ENCODE results near the gene PPP6R3. TPM values are rescaled to one million over a fixed set of nuclear protein-coding genes. Genes with fewer than 3 reads are reported as not detected.
A peak's percentile ranks its signal among the peaks of the same experiment; 100 is the strongest.

PPP6R3 gene
- total RNA-seq, 5 donors from 2014 or later (not counting 1 experiment from before 2014, with no cell fraction given), result 106 to 147 (median 118) TPM

DNA sequence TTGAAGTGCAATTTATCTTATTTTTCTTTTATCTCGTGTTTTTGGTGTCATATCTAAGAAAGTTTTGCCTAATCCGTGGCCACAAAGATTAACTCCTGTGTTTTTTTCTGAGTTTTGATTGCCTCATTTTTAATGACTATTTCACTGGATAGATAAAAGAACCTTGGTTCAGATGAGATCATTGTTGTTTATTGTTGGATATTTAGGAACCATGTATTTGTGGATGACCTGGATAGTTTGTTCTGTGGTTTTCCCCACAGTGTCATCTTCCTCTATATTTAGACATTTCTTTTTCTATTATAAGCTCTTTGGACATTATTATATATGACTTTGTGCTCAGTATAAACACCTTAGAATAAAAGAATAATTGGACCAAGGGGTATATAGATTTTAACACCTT, 37.2 kb downstream of the PPP6R3 start:
- H3K4me1 Mint-ChIP-seq, result peaks cover 80 to 90% (median 89%) of the 10 kb centered on the region in 3 donors
- H3K4me3 ChIP-seq (ENCODE audit: control insufficient read depth in 1 of 2, extremely low read depth in 1 of 2, low read length in 1 of 2), result no peak overlapping the region
- no peaks in the 10 kb centered on the region for H3K36me3 ChIP-seq (ENCODE audit: control insufficient read depth in 2 of 2, extremely low read depth in 1 of 2, insufficient read depth in 1 of 2, low read length in 1 of 2)
- H3K4me1 ChIP-seq (ENCODE audit: control insufficient read depth in 1 of 2, extremely low read depth in 1 of 2, insufficient read depth in 2 of 2, low read length in 2 of 2), result peaks cover 5 to 42% of the 10 kb centered on the region in 2 experiments
- CTCF ChIA-PET, result no interaction called here
- no peaks in the 10 kb centered on the region for H3K9me3 Mint-ChIP-seq
- no peaks in the 10 kb centered on the region for H3K36me3 Mint-ChIP-seq
- H3K27me3 ChIP-seq (replicated peaks in 1 of 2; ENCODE audit: control insufficient read depth in 2 of 2, extremely low read depth in 1 of 2, insufficient read depth in 2 of 2, low read length in 1 of 2), result no peaks in the 10 kb centered on the region
- no peaks in the 10 kb centered on the region for H3K27me3 Mint-ChIP-seq
- H3K27ac Mint-ChIP-seq, result no peak overlapping the region
- ATAC-seq (replicated peaks in 1 of 4), result no peak
- no peak for DNase-seq
- POLR2A ChIA-PET, result interaction anchor here in 1 of 2 donors (0.5 kb wide), 1 partner anchor 419 kb away, joined by 6 read pairs; no protein-coding TSS in a partner anchor
- no peaks in the 10 kb centered on the region for H3K9me3 ChIP-seq
- H3K4me3 Mint-ChIP-seq, result peak overlapping the region in 1 of 3 donors; percentile 16
- no peak overlapping the region for H3K27ac ChIP-seq (ENCODE audit: low read length)
- no CpG with 5 or more reads among the region's 2 CpGs for WGBS (ENCODE audit: insufficient coverage)

DNA sequence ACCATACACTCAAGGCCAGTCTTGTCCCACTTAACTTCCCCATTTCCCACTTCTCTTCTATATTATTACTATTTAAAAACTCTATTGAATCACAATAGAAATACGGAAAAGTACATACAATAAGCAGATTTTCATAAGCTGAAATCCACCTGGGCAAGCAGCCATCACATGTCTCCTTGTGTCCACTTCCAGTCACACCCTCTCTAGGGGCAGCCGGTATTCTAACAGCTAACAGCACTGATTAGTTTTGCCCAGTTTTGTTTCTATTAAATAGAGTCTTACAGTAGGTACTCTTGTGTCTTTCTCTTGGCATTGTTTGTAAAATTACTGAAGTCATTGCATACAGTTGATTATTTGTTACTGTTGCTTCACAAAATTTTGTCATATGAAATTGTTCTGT, 37.8 kb downstream of the PPP6R3 start:
- Mint-ChIP-seq H3K9me3 (no peaks in the 10 kb centered on the region), H3K27ac (peak overlapping the region in 1 of 2 donors; percentile 34), H3K4me3 (peak overlapping the region in 2 of 3 donors; percentile 3 to 34), H3K4me1 (peaks cover 80 to 91% (median 90%) of the 10 kb centered on the region in 3 donors), H3K27me3 (no peaks in the 10 kb centered on the region), H3K36me3 (no peaks in the 10 kb centered on the region)
- peaks cover 8 to 48% of the 10 kb centered on the region in 2 experiments for H3K4me1 ChIP-seq (ENCODE audit: control insufficient read depth in 1 of 2, extremely low read depth in 1 of 2, insufficient read depth in 2 of 2, low read length in 2 of 2)
- no peak overlapping the region for H3K4me3 ChIP-seq (ENCODE audit: control insufficient read depth in 1 of 2, extremely low read depth in 1 of 2, low read length in 1 of 2)
- H3K27ac ChIP-seq (ENCODE audit: low read length), result no peak overlapping the region
- ATAC-seq (replicated peaks in 1 of 4) (no peak), DNase-seq (no peak)
- CTCF ChIA-PET, result interaction anchor here in 1 of 2 donors (0.6 kb wide), 1 partner anchor 84 kb away, joined by 3 read pairs; no protein-coding TSS in a partner anchor
- H3K9me3 ChIP-seq, result no peaks in the 10 kb centered on the region
- H3K36me3 ChIP-seq (ENCODE audit: control insufficient read depth in 2 of 2, extremely low read depth in 1 of 2, insufficient read depth in 1 of 2, low read length in 1 of 2), result no peaks in the 10 kb centered on the region
- H3K27me3 ChIP-seq (replicated peaks in 1 of 2; ENCODE audit: control insufficient read depth in 2 of 2, extremely low read depth in 1 of 2, insufficient read depth in 2 of 2, low read length in 1 of 2), result no peaks in the 10 kb centered on the region
- 83% methylated on average over 1 of the region's 2 CpGs for WGBS (ENCODE audit: insufficient coverage)
- POLR2A ChIA-PET, result no interaction called here

DNA sequence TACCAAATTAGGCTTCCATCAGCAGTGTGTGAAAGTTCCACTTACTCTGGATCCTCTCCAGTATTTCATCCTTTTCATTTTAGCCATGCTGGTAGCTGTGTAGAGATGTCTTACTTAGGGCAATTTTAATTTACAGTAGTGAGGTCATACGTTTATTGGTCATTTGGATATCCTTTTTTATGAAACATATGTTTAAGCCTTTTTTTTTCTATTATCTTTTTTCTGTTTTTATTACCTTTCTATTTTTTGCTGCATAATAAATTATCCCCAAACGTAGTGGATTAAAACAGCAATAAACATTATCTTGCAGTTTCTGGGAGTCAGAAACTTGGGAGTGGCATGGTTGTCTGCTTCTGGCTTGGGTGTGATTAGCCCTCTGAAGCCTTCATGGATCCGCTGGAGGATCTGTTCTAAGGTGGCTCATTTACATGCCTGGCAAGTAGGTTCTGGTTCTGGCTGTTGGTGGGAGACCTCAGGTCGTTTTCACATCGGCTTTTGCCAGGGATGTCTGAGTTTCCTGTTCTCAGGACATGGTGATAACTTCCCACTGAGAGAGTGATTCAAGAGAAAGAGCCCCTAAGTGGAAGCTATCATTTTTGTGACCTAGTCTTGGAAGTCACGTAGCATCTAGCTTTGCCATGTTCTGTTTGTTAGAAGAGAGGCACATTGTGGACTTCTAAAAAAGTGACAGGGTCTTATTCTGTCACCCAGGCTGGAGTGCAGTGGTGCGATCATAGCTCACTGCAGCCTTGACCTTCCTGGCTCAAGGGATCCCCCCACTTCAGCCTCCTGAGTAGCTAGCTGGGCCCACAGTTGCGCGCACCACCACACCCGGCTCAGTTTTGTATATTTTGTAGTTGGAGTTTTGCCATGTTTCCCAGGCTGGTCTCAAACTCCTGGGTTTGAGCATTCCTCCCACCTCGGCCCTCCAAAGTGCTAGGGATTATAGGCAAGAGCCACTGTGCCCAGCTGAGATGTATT, 38.6 kb downstream of the PPP6R3 start:
- ChIA-PET CTCF (interaction anchor here in 1 of 2 donors (0.6 kb wide), 1 partner anchor 83 kb away, joined by 3 read pairs; no protein-coding TSS in a partner anchor), POLR2A (no interaction called here)
- Histone ChIP-seq H3K27me3 (replicated peaks in 1 of 2; ENCODE audit: control insufficient read depth in 2 of 2, extremely low read depth in 1 of 2, insufficient read depth in 2 of 2, low read length in 1 of 2) (no peaks in the 10 kb centered on the region), H3K4me1 (ENCODE audit: control insufficient read depth in 1 of 2, extremely low read depth in 1 of 2, insufficient read depth in 2 of 2, low read length in 2 of 2) (peaks cover 13 to 49% of the 10 kb centered on the region in 2 experiments), H3K4me3 (ENCODE audit: control insufficient read depth in 1 of 2, extremely low read depth in 1 of 2, low read length in 1 of 2) (no peak overlapping the region), H3K36me3 (ENCODE audit: control insufficient read depth in 2 of 2, extremely low read depth in 1 of 2, insufficient read depth in 1 of 2, low read length in 1 of 2) (no peaks in the 10 kb centered on the region), H3K9me3 (no peaks in the 10 kb centered on the region), H3K27ac (ENCODE audit: low read length) (no peak overlapping the region)
- Mint-ChIP-seq H3K4me3 (peak overlapping the region in 2 of 3 donors; percentile 17 to 34), H3K27ac (peak overlapping the region; percentile 8 to 34), H3K27me3 (no peaks in the 10 kb centered on the region), H3K4me1 (peaks cover 83 to 95% (median 95%) of the 10 kb centered on the region in 3 donors), H3K36me3 (no peaks in the 10 kb centered on the region), H3K9me3 (no peaks in the 10 kb centered on the region)
- ATAC-seq (replicated peaks in 1 of 4) (no peak), DNase-seq (no peak)
- WGBS (ENCODE audit: insufficient coverage), result 76% methylated on average over 4 of the region's 11 CpGs

DNA sequence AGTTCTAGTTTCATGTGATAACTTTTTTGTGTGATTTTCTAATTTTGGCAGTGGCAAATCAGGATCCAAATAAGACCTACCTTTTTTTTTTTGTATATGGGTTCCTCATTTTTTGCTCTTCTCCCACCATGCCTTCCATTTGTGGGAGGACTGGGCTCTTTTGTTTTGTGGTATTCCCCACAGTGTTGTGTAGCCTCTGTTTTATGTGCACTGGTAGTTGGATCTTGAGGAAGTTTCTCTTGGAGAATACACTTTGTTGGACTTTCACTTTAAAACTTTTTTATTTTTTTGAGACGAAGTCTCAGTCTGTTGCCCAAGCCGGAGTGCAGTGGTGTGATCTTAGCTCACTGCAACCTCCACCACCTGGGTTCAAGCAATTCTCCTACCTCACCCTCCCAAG, 39.7 kb downstream of the PPP6R3 start:
- H3K4me1 ChIP-seq (ENCODE audit: control insufficient read depth in 1 of 2, extremely low read depth in 1 of 2, insufficient read depth in 2 of 2, low read length in 2 of 2), result peaks cover 13 to 52% of the 10 kb centered on the region in 2 experiments
- no peak overlapping the region for H3K27ac ChIP-seq (ENCODE audit: low read length)
- no peak overlapping the region for H3K4me3 ChIP-seq (ENCODE audit: control insufficient read depth in 1 of 2, extremely low read depth in 1 of 2, low read length in 1 of 2)
- H3K4me3 Mint-ChIP-seq, result peak overlapping the region in 1 of 3 donors; percentile 37
- no peaks in the 10 kb centered on the region for H3K9me3 Mint-ChIP-seq
- H3K27ac Mint-ChIP-seq, result no peak overlapping the region
- POLR2A ChIA-PET, result no interaction called here
- DNase-seq, result no peak
- no CpG with 5 or more reads among the region's 2 CpGs for WGBS (ENCODE audit: insufficient coverage)
- H3K36me3 Mint-ChIP-seq, result no peaks in the 10 kb centered on the region
- H3K9me3 ChIP-seq, result no peaks in the 10 kb centered on the region
- no peaks in the 10 kb centered on the region for H3K27me3 ChIP-seq (replicated peaks in 1 of 2; ENCODE audit: control insufficient read depth in 2 of 2, extremely low read depth in 1 of 2, insufficient read depth in 2 of 2, low read length in 1 of 2)
- CTCF ChIA-PET, result no interaction called here
- no peaks in the 10 kb centered on the region for H3K27me3 Mint-ChIP-seq
- peaks cover 84 to 96% (median 95%) of the 10 kb centered on the region in 3 donors for H3K4me1 Mint-ChIP-seq
- ATAC-seq (replicated peaks in 1 of 4), result no peak
- no peaks in the 10 kb centered on the region for H3K36me3 ChIP-seq (ENCODE audit: control insufficient read depth in 2 of 2, extremely low read depth in 1 of 2, insufficient read depth in 1 of 2, low read length in 1 of 2)

DNA sequence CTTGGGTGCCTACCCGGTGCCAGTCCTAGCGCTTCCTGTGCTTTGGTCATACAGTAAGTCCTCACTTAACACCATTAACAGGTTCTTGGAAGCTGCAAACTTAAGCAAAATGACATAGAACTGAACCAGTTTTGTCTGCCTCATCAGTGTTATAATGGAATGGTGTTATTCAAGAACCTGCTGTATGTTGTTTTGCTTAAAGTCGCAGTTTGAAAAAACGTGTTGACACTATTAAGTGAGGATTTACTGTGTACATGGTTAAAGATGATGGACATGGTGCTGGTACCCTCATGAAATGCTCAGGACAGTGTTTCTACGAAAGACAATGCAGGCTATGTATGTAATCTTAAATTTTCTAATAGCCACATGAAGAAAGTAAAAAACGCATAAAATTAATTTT, 41.3 kb downstream of the PPP6R3 start:
- peaks cover 14 to 47% of the 10 kb centered on the region in 2 experiments for H3K4me1 ChIP-seq (ENCODE audit: control insufficient read depth in 1 of 2, extremely low read depth in 1 of 2, insufficient read depth in 2 of 2, low read length in 2 of 2)
- no peak overlapping the region for H3K27ac Mint-ChIP-seq
- ChIA-PET POLR2A (no interaction called here), CTCF (no interaction called here)
- no peak overlapping the region for H3K27ac ChIP-seq (ENCODE audit: low read length)
- peaks cover 0 to 4% of the 10 kb centered on the region in 2 donors for H3K36me3 ChIP-seq (ENCODE audit: control insufficient read depth in 2 of 2, extremely low read depth in 1 of 2, insufficient read depth in 1 of 2, low read length in 1 of 2)
- no peaks in the 10 kb centered on the region for H3K9me3 Mint-ChIP-seq
- H3K4me3 Mint-ChIP-seq, result no peak overlapping the region
- 86% methylated on average over 2 of the region's 6 CpGs for WGBS (ENCODE audit: insufficient coverage)
- DNase-seq (no peak), ATAC-seq (replicated peaks in 1 of 4) (no peak)
- no peaks in the 10 kb centered on the region for H3K27me3 Mint-ChIP-seq
- peaks cover 86 to 94% (median 93%) of the 10 kb centered on the region in 3 donors for H3K4me1 Mint-ChIP-seq
- peaks cover 3% of the 10 kb centered on the region for H3K36me3 Mint-ChIP-seq
- no peak overlapping the region for H3K4me3 ChIP-seq (ENCODE audit: control insufficient read depth in 1 of 2, extremely low read depth in 1 of 2, low read length in 1 of 2)
- H3K27me3 ChIP-seq (replicated peaks in 1 of 2; ENCODE audit: control insufficient read depth in 2 of 2, extremely low read depth in 1 of 2, insufficient read depth in 2 of 2, low read length in 1 of 2), result no peaks in the 10 kb centered on the region
- H3K9me3 ChIP-seq, result no peaks in the 10 kb centered on the region

DNA sequence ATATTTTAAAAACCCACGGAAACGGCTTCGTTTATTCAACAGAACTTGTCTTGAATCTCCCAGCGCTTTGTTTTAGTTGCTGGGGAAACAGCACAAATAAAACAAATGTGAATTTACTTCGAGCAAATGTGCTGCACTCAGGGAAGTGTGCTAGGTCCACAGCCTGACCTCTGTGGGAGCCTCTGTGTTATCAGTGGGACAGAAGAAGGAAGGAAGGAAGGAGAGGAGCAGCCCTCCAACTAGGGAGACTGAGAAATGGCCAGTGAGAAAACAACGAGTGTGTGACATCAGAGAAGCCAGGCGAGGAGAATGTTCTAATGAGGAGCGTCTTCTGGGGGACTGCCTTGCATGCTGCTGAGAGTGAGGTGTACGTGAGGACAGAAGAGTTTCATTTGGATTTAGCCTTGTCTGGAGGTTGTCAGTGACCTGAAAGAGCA, 42.7 kb downstream of the PPP6R3 start:
- Mint-ChIP-seq H3K4me1 (peaks cover 86 to 96% (median 93%) of the 10 kb centered on the region in 3 donors), H3K27me3 (no peaks in the 10 kb centered on the region), H3K9me3 (no peaks in the 10 kb centered on the region), H3K27ac (peak overlapping the region; percentile 3 to 16), H3K4me3 (peak overlapping the region in 1 of 3 donors; percentile 67), H3K36me3 (peaks cover 5% of the 10 kb centered on the region)
- Histone ChIP-seq H3K9me3 (no peaks in the 10 kb centered on the region), H3K27me3 (replicated peaks in 1 of 2; ENCODE audit: control insufficient read depth in 2 of 2, extremely low read depth in 1 of 2, insufficient read depth in 2 of 2, low read length in 1 of 2) (no peaks in the 10 kb centered on the region), H3K36me3 (ENCODE audit: control insufficient read depth in 2 of 2, extremely low read depth in 1 of 2, insufficient read depth in 1 of 2, low read length in 1 of 2) (peaks cover 0 to 6% of the 10 kb centered on the region in 2 donors), H3K4me1 (ENCODE audit: control insufficient read depth in 1 of 2, extremely low read depth in 1 of 2, insufficient read depth in 2 of 2, low read length in 2 of 2) (peaks cover 16 to 49% of the 10 kb centered on the region in 2 experiments), H3K27ac (ENCODE audit: low read length) (no peak overlapping the region), H3K4me3 (ENCODE audit: control insufficient read depth in 1 of 2, extremely low read depth in 1 of 2, low read length in 1 of 2) (no peak overlapping the region)
- ChIA-PET POLR2A (no interaction called here), CTCF (no interaction called here)
- DNase-seq (no peak), ATAC-seq (replicated peaks in 1 of 4) (peak in 1 of 4 experiments; percentile 19)
- 75% methylated on average over 9 of the region's 9 CpGs for WGBS (ENCODE audit: insufficient coverage)
